SK-N-SH treated with all-trans-retinoic acid at 6 μM for 48 hours (cell line): Measurements from ENCODE around the gene STX5.

ENCODE experiments used
- ARNTL ChIP-seq: fragments of 450-650 bp; formaldehyde crosslinking; IDR thresholded peaks from 2 replicates; pipeline ENCODE4 v1.5.0; 2020; ENCODE audit warnings: low read depth, mild to moderate bottlenecking, moderate library complexity, borderline replicate concordance
- CREB5 ChIP-seq: fragments of 250-450 bp; sonication (Bioruptor Pico); IDR thresholded peaks from 2 replicates; pipeline ENCODE4 v1.5.1; 2020; ENCODE audit warnings: low read depth, mild to moderate bottlenecking, moderate library complexity
- CSDC2 ChIP-seq: fragments of 250-450 bp; sonication (Bioruptor Pico); IDR thresholded peaks from 2 replicates; pipeline ENCODE4 v1.5.0; 2020; ENCODE audit warnings: mild to moderate bottlenecking, moderate library complexity
- CSRNP3 ChIP-seq: fragments of 250-450 bp; sonication (Bioruptor Pico); IDR thresholded peaks from 2 replicates; pipeline ENCODE4 v1.5.1; 2021; ENCODE audit warnings: mild to moderate bottlenecking, moderate library complexity
- PATZ1 ChIP-seq: fragments of 250-450 bp; sonication (Bioruptor Pico); IDR thresholded peaks from 2 replicates; pipeline ENCODE4 v1.8.0; 2020; ENCODE audit warnings: mild to moderate bottlenecking, moderate library complexity, borderline replicate concordance
- PPARA ChIP-seq: fragments of 250-450 bp; sonication (Bioruptor Pico); IDR thresholded peaks from 2 replicates; pipeline ENCODE4 v1.5.0; 2020; ENCODE audit warnings: mild to moderate bottlenecking, borderline replicate concordance
- TCF4 ChIP-seq: fragments of 250-450 bp; sonication (Bioruptor Pico); IDR thresholded peaks from 2 replicates; pipeline ENCODE4 v1.8.0; 2021; ENCODE audit warnings: mild to moderate bottlenecking, moderate library complexity, borderline replicate concordance
- TOX ChIP-seq: fragments of 250-450 bp; sonication (Bioruptor Pico); IDR thresholded peaks from 2 replicates; pipeline ENCODE4 v1.8.0; 2021; ENCODE audit warnings: mild to moderate bottlenecking, moderate library complexity, borderline replicate concordance
- ZFP30 ChIP-seq: fragments of 450-650 bp; formaldehyde crosslinking; IDR thresholded peaks from 2 replicates; pipeline ENCODE4 v1.5.0; 2022; ENCODE audit warnings: mild to moderate bottlenecking, moderate library complexity

GRCh38 chr11:62851807-62852522 lies 20.1 kb upstream of the STX5 start:
- no peak for TF ChIP-seq TCF4 (CRISPR knock-in tag)
- no peak for TF ChIP-seq CSRNP3 (CRISPR knock-in tag)
- no peak for TF ChIP-seq ARNTL
- no peak for TF ChIP-seq CREB5 (CRISPR knock-in tag)
- TF ChIP-seq PATZ1 (CRISPR knock-in tag) = no peak
- no peak for TF ChIP-seq PPARA (CRISPR knock-in tag)
- no peak for TF ChIP-seq CSDC2 (CRISPR knock-in tag)
- no peak for TF ChIP-seq TOX (CRISPR knock-in tag)
- TF ChIP-seq ZFP30 (CRISPR knock-in tag) = no peak
